Activated B cell treated with CpG ODN at 0.5 μM for 24 hours (primary cell): ENCODE results near the gene OR2J3. TPM values are rescaled to one million over a fixed set of nuclear protein-coding genes. Genes with fewer than 3 reads are reported as not detected.

Experiments used
- ATAC-seq: fragments of 200-7000 bp; cut with Tn5 transposase; one replicate; pipeline ENCODE4 v1.10.0; 2021; ENCODE audit warnings: low read depth, mild to moderate bottlenecking, moderate library complexity
- CTCF ChIA-PET: fragments of 350-600 bp; sonication (Branson Sonifier 250); formaldehyde crosslinking; loops from one replicate; lab custom pipeline; 2021; ENCODE audit warnings: antibody characterized with exemption; lab: Charles Lee
- POLR2A ChIA-PET: fragments of 350-600 bp; sonication (Branson Sonifier 250); formaldehyde crosslinking; loops from one replicate; lab custom pipeline; 2021; ENCODE audit warnings: antibody characterized with exemption; lab: Charles Lee
- DNase-seq: peaks from one replicate; pipeline ENCODE4 v3.0.0; 2022
- H3K27ac Mint-ChIP-seq: one replicate; pipeline ENCODE4 v1.8.0; 2020; ENCODE audit warnings: mixed read lengths
- H3K27me3 Mint-ChIP-seq: one replicate; pipeline ENCODE4 v1.8.0; 2021; ENCODE audit warnings: mixed read lengths
- H3K36me3 Mint-ChIP-seq: one replicate; pipeline ENCODE4 v1.8.0; 2021; ENCODE audit warnings: low read depth, mixed read lengths
- H3K4me1 Mint-ChIP-seq: one replicate; pipeline ENCODE4 v1.8.0; 2021; ENCODE audit warnings: mixed read lengths
- H3K4me3 Mint-ChIP-seq: one replicate; pipeline ENCODE4 v1.8.0; 2020; ENCODE audit warnings: mild to moderate bottlenecking, mixed read lengths
- H3K9me3 Mint-ChIP-seq: one replicate; pipeline ENCODE4 v1.8.0; 2020; ENCODE audit warnings: mixed read lengths
- CTCF ChIP-seq: fragments of 200-600 bp; IDR thresholded peaks from one replicate; pipeline ENCODE4 v1.8.0; 2022; ENCODE audit warnings: antibody characterized with exemption, mild to moderate bottlenecking
- intact Hi-C: fragments of 100-400 bp; cut with micrococcal nuclease; formaldehyde crosslinking; loops from one replicate; pipeline ENCODE4 v1.15.1; 2024
- total RNA-seq: library from RNA; stranded (reverse); gene quantifications from 2 replicates; pipeline ENCODE4 v1.2.3, GENCODE V29; 2022

The OR2J3 gene
- total RNA-seq, 1 donor from 2014 or later = not detected

GRCh38 chr6:29129326-29130012 is 21.6 kb downstream of the OR2J3 start:
- intact Hi-C loops = no loop called here
- H3K27me3 Mint-ChIP-seq = peaks cover 9% of the 10 kb centered on the region
- ChIA-PET POLR2A (no interaction called here), CTCF (no interaction called here)
- H3K9me3 Mint-ChIP-seq = no peaks in the 10 kb centered on the region
- no peaks in the 10 kb centered on the region for H3K4me1 Mint-ChIP-seq
- no peak for TF ChIP-seq CTCF
- no peak overlapping the region for H3K27ac Mint-ChIP-seq
- H3K36me3 Mint-ChIP-seq = no peaks in the 10 kb centered on the region
- DNase-seq (no peak), ATAC-seq (no peak)
- H3K4me3 Mint-ChIP-seq = no peak overlapping the region

DNA sequence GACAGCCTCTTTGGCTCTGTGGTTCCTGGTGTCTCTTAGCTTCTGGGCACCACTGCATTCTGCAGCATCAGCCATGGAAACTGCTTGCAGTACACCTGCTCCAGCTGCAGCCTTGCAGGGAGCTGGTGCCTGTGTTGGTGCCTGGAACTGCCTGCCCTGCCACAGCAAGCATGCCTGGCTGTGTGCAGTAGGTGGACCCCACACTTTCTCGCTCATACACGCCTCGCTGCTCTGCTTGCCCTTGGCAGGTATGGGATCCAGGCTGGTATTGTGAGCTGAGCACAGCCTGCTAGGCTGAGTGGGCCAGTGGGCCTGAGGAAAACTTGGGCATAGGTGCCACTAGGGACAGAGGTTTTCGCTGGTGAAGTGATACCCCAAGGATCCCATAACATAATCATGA is 22.8 kb downstream of the OR2J3 start:
- peaks cover 15% of the 10 kb centered on the region for H3K27me3 Mint-ChIP-seq
- DNase-seq (no peak), ATAC-seq (no peak)
- no peaks in the 10 kb centered on the region for H3K36me3 Mint-ChIP-seq
- H3K27ac Mint-ChIP-seq = no peak overlapping the region
- no peaks in the 10 kb centered on the region for H3K9me3 Mint-ChIP-seq
- no peak overlapping the region for H3K4me3 Mint-ChIP-seq
- H3K4me1 Mint-ChIP-seq = no peaks in the 10 kb centered on the region
- CTCF ChIA-PET = no interaction called here
- intact Hi-C loops = no loop called here
- no peak for TF ChIP-seq CTCF
- POLR2A ChIA-PET = no interaction called here

DNA sequence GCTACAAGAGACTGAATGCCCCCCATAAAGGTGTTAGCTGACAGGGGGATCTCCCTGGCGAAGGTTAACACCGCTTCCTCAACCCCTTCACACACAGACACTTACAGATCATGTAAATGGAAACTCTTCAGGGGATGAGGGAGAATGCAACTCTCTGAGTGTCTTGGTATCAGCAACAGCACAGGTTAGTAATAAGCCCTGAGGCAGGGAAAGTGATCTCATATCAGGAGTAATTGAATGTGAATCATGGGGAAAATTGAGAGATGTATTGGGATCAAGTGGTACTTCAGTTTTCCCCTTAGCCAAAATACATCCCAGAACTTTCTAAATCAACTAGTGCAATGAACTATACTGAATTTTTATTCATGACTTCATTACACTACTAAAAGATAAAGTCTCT is 23.8 kb downstream of the OR2J3 start:
- peaks cover 15% of the 10 kb centered on the region for H3K27me3 Mint-ChIP-seq
- ChIA-PET CTCF (no interaction called here), POLR2A (no interaction called here)
- ATAC-seq (no peak), DNase-seq (no peak)
- no peaks in the 10 kb centered on the region for H3K36me3 Mint-ChIP-seq
- no peak overlapping the region for H3K4me3 Mint-ChIP-seq
- TF ChIP-seq CTCF = no peak
- H3K4me1 Mint-ChIP-seq = no peaks in the 10 kb centered on the region
- no peaks in the 10 kb centered on the region for H3K9me3 Mint-ChIP-seq
- no peak overlapping the region for H3K27ac Mint-ChIP-seq
- intact Hi-C loops = no loop called here

DNA sequence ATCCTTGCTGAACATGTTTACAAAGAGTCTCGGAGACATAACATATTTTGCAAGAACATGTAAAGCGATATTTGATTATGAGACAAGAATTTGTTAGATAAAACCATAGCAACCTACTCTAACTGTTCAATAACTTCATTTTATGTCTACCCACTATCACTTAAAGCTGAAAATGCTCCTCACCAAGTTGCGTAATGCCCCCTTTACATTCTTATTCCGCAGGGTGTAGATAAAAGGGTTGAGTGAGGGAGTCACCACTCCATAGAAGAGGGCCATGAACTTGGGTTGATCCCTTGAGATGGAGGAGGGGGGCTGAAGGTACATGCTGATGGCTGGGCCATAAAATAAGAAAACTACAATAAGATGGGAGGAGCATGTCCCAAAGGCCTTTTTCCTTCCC is 29.9 kb downstream of the OR2J3 start:
- H3K4me1 Mint-ChIP-seq = no peaks in the 10 kb centered on the region
- ChIA-PET POLR2A (no interaction called here), CTCF (no interaction called here)
- no peak overlapping the region for H3K4me3 Mint-ChIP-seq
- DNase-seq = no peak
- peaks cover 13% of the 10 kb centered on the region for H3K27me3 Mint-ChIP-seq
- peaks cover 4% of the 10 kb centered on the region for H3K9me3 Mint-ChIP-seq
- TF ChIP-seq CTCF = no peak
- intact Hi-C loops = no loop called here
- no peaks in the 10 kb centered on the region for H3K36me3 Mint-ChIP-seq
- no peak overlapping the region for H3K27ac Mint-ChIP-seq
- no peak for ATAC-seq

GRCh38 chr6:29141606-29142005 is 33.7 kb downstream of the OR2J3 start:
- CTCF ChIA-PET = no interaction called here
- H3K4me3 Mint-ChIP-seq = no peak overlapping the region
- H3K4me1 Mint-ChIP-seq = no peaks in the 10 kb centered on the region
- intact Hi-C loops = no loop called here
- POLR2A ChIA-PET = no interaction called here
- H3K27ac Mint-ChIP-seq = no peak overlapping the region
- H3K27me3 Mint-ChIP-seq = peaks cover 6% of the 10 kb centered on the region
- ATAC-seq (no peak), DNase-seq (no peak)
- H3K36me3 Mint-ChIP-seq = no peaks in the 10 kb centered on the region
- peaks cover 6% of the 10 kb centered on the region for H3K9me3 Mint-ChIP-seq
- no peak for TF ChIP-seq CTCF
